ENCODE results near the gene GP1BB.

- TF ChIP-seq EZH2 (IDR thresholded peaks at IDR 0.05; ENCODE audit: borderline replicate concordance, low read depth, low read length, severe bottlenecking) = no peak
- TF ChIP-seq CTCF (IDR thresholded peaks at IDR 0.05; ENCODE audit: borderline replicate concordance, extremely low read depth, low read length, poor library complexity, severe bottlenecking) = no peak
These were observed 33.9 kb upstream of the GP1BB start for GRCh38 chr22:19689408-19689807.

Data from DND-41 (cell line).